22Rv1 (cell line): ENCODE results near the gene MTIF2.

Source experiments
- H3K27ac ChIP-seq: fragments of 450-650 bp; 2 replicates; pipeline ENCODE4 v1.5.1; 2017
- CTCF ChIP-seq: fragments of 450-650 bp; IDR thresholded peaks from 2 replicates; pipeline ENCODE4 v1.5.1; 2017; ENCODE audit warnings: mild to moderate bottlenecking
- ZFX ChIP-seq: fragments of 450-650 bp; IDR thresholded peaks from 2 replicates; pipeline ENCODE4 v1.6.1; 2017; ENCODE audit warnings: antibody characterized with exemption, borderline replicate concordance

The MTIF2 gene

GRCh38 chr2:55236992-55237543 is 32.0 kb downstream of the MTIF2 start:
- H3K27ac ChIP-seq = peak overlapping the region; percentile 88

GRCh38 chr2:55235724-55236538 is 33.1 kb downstream of the MTIF2 start:
- no peak for TF ChIP-seq CTCF
- TF ChIP-seq ZFX = no peak
- H3K27ac ChIP-seq = peak overlapping the region; percentile 88

More at GRCh38 chr2:55236992-55237543, 32.0 kb downstream of the MTIF2 start:
- no peak for TF ChIP-seq ZFX
- TF ChIP-seq CTCF = no peak

- peak overlapping the region; percentile 88 for H3K27ac ChIP-seq
- TF ChIP-seq CTCF (no peak), ZFX (no peak)
Observed at GRCh38 chr2:55233658-55233940, 35.4 kb downstream of the MTIF2 start.

- no peak for TF ChIP-seq ZFX
- no peak for TF ChIP-seq CTCF
- H3K27ac ChIP-seq = peak overlapping the region; percentile 88
Observed at GRCh38 chr2:55232863-55233657, 36.0 kb downstream of the MTIF2 start.

GRCh38 chr2:55232084-55232862 is 36.8 kb downstream of the MTIF2 start, which contains the start of the genes CLHC1 and RPS27A:
CLHC1 (minus strand) TSS chr2:55232293; CDS start chr2:55222411, 9,882 bp downstream.
RPS27A (plus strand) TSS chr2:55232688; CDS start chr2:55232825, 137 bp downstream.
- TF ChIP-seq CTCF = no peak
- peak within 1 kb of the TSS; percentile 88 for H3K27ac ChIP-seq

- TF ChIP-seq CTCF (no peak), ZFX (no peak)
- H3K27ac ChIP-seq = peak overlapping the region; percentile 88
Observed at GRCh38 chr2:55231546-55232083, 37.4 kb downstream of the MTIF2 start.
